ENCODE data around the gene TEX35. TPM values are rescaled to one million over a fixed set of nuclear protein-coding genes. Genes with fewer than 3 reads are reported as not detected.

Gene TEX35
- polyA plus RNA-seq, 1 donor (not counting 4 experiments of a cell fraction or from before 2014, with no cell fraction given): 0.18 TPM

DNA sequence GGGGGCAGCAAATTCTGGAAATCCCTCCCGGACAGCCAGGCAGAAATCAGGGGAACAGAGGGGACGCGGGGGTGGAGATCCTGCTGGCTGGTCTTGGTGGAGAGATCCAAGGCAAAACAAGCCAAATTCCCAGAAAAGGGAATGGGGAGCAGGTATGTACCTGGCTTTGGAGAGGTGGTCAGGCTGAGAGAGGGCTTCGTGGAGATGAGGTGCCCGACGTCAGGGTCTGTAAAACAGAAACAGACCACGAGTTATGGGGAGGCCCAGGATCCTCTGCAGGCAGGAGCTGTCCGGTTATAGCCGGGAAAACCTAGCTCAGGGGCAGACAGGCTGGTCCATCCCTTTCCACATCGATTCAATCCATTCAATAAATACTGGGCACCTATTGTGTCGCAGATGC lies 20.6 kb upstream of the TEX35 start:
- Histone ChIP-seq H4K20me1 (ENCODE audit: control insufficient read depth, extremely low read depth, insufficient read depth, low read length) (no peaks in the 10 kb centered on the region), H2AFZ (ENCODE audit: control insufficient read depth, low read length) (no peak overlapping the region), H3K27ac (ENCODE audit: control insufficient read depth, insufficient read depth, low read length) (no peak overlapping the region), H3K27me3 (ENCODE audit: control insufficient read depth, extremely low read depth, insufficient read depth, low read length) (no peaks in the 10 kb centered on the region), H3K36me3 (ENCODE audit: control insufficient read depth in 2 of 2, extremely low read depth in 1 of 2, insufficient read depth in 2 of 2, low read length in 2 of 2) (no peaks in the 10 kb centered on the region), H3K9me1 (ENCODE audit: control insufficient read depth, extremely low read depth, insufficient read depth, low read length) (no peaks in the 10 kb centered on the region), H3K4me2 (ENCODE audit: control insufficient read depth, extremely low read depth, insufficient read depth, low read depth, low read length) (no peak overlapping the region), H3K79me2 (ENCODE audit: control insufficient read depth, insufficient read depth, low read length) (no peaks in the 10 kb centered on the region), H3K4me3 (ENCODE audit: control insufficient read depth in 2 of 3, extremely low read depth in 1 of 3, insufficient read depth in 2 of 3, low read depth in 1 of 3, low read length in 3 of 3) (no peak overlapping the region), H3K9ac (ENCODE audit: control insufficient read depth, extremely low read depth, insufficient read depth, low read length) (no peak overlapping the region), H3K9me3 (ENCODE audit: control insufficient read depth, low read depth, low read length) (no peaks in the 10 kb centered on the region), H3K4me1 (ENCODE audit: control insufficient read depth, extremely low read depth, insufficient read depth, low read length) (peaks cover 2% of the 10 kb centered on the region)
- TF ChIP-seq, protein P1, sequence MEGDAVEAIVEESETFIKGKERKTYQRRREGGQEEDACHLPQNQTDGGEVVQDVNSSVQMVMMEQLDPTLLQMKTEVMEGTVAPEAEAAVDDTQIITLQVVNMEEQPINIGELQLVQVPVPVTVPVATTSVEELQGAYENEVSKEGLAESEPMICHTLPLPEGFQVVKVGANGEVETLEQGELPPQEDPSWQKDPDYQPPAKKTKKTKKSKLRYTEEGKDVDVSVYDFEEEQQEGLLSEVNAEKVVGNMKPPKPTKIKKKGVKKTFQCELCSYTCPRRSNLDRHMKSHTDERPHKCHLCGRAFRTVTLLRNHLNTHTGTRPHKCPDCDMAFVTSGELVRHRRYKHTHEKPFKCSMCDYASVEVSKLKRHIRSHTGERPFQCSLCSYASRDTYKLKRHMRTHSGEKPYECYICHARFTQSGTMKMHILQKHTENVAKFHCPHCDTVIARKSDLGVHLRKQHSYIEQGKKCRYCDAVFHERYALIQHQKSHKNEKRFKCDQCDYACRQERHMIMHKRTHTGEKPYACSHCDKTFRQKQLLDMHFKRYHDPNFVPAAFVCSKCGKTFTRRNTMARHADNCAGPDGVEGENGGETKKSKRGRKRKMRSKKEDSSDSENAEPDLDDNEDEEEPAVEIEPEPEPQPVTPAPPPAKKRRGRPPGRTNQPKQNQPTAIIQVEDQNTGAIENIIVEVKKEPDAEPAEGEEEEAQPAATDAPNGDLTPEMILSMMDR (optimal IDR thresholded peaks at IDR 0.05 in 1 of 3, IDR thresholded peaks at IDR 0.05 in 1 of 3, conservative IDR thresholded peaks at IDR 0.05 in 1 of 3; ENCODE audit: extremely low read depth in 1 of 3, insufficient read depth in 2 of 3, low read length in 3 of 3): no peak
- no peak for TF ChIP-seq EZH2 (IDR thresholded peaks at IDR 0.05; ENCODE audit: low read length)
- DNase-seq (ENCODE audit: low read depth, low spot score): no peak
- FAIRE-seq: no peak
- dilution Hi-C loops (cut with MboI; ENCODE audit: extremely low pct_ligation_motif_present, low sequenced_read_pairs): no loop called here

DNA sequence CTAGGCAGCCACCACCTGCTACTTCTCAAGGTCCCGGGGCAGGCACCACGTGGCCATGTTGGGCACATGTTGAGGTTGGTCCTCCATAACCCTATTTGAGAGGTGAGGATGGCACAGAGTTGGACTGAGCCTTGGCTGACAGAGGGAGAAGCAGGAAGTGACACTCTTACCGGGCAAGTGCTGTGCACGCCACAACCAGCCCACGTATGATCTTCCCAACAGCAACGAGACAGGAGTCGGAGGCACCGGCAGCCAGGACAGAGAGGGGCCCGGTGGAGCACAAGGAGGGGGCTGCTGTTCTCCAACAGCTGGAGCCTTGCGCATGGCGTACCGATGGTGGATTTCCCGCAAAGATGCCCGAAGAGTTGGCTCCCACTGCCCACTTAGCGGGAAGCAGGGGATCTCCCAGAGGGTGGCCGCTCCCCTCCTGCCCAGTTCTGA lies 19.6 kb upstream of the TEX35 start:
- Histone ChIP-seq H3K9me3 (ENCODE audit: control insufficient read depth, low read depth, low read length) (no peaks in the 10 kb centered on the region), H3K27ac (ENCODE audit: control insufficient read depth, insufficient read depth, low read length) (no peak overlapping the region), H3K79me2 (ENCODE audit: control insufficient read depth, insufficient read depth, low read length) (no peaks in the 10 kb centered on the region), H3K9me1 (ENCODE audit: control insufficient read depth, extremely low read depth, insufficient read depth, low read length) (no peaks in the 10 kb centered on the region), H3K4me2 (ENCODE audit: control insufficient read depth, extremely low read depth, insufficient read depth, low read depth, low read length) (no peak overlapping the region), H2AFZ (ENCODE audit: control insufficient read depth, low read length) (no peak overlapping the region), H3K27me3 (ENCODE audit: control insufficient read depth, extremely low read depth, insufficient read depth, low read length) (no peaks in the 10 kb centered on the region), H3K36me3 (ENCODE audit: control insufficient read depth in 2 of 2, extremely low read depth in 1 of 2, insufficient read depth in 2 of 2, low read length in 2 of 2) (no peaks in the 10 kb centered on the region), H3K4me1 (ENCODE audit: control insufficient read depth, extremely low read depth, insufficient read depth, low read length) (peaks cover 2% of the 10 kb centered on the region), H4K20me1 (ENCODE audit: control insufficient read depth, extremely low read depth, insufficient read depth, low read length) (no peaks in the 10 kb centered on the region), H3K4me3 (ENCODE audit: control insufficient read depth in 2 of 3, extremely low read depth in 1 of 3, insufficient read depth in 2 of 3, low read depth in 1 of 3, low read length in 3 of 3) (no peak overlapping the region), H3K9ac (ENCODE audit: control insufficient read depth, extremely low read depth, insufficient read depth, low read length) (no peak overlapping the region)
- dilution Hi-C loops (cut with MboI; ENCODE audit: extremely low pct_ligation_motif_present, low sequenced_read_pairs): no loop called here
- FAIRE-seq: no peak
- DNase-seq (ENCODE audit: low read depth, low spot score): no peak
- TF ChIP-seq, protein P1 (optimal IDR thresholded peaks at IDR 0.05 in 1 of 3, IDR thresholded peaks at IDR 0.05 in 1 of 3, conservative IDR thresholded peaks at IDR 0.05 in 1 of 3; ENCODE audit: extremely low read depth in 1 of 3, insufficient read depth in 2 of 3, low read length in 3 of 3): no peak
- no peak for TF ChIP-seq EZH2 (IDR thresholded peaks at IDR 0.05; ENCODE audit: low read length)
